ENCODE measurements around the gene NDOR1. TPM values are rescaled to one million over a fixed set of nuclear protein-coding genes. Genes with fewer than 3 reads are reported as not detected.

Gene NDOR1
- total RNA-seq, 2 donors from 2014 or later = 6.6 TPM

DNA sequence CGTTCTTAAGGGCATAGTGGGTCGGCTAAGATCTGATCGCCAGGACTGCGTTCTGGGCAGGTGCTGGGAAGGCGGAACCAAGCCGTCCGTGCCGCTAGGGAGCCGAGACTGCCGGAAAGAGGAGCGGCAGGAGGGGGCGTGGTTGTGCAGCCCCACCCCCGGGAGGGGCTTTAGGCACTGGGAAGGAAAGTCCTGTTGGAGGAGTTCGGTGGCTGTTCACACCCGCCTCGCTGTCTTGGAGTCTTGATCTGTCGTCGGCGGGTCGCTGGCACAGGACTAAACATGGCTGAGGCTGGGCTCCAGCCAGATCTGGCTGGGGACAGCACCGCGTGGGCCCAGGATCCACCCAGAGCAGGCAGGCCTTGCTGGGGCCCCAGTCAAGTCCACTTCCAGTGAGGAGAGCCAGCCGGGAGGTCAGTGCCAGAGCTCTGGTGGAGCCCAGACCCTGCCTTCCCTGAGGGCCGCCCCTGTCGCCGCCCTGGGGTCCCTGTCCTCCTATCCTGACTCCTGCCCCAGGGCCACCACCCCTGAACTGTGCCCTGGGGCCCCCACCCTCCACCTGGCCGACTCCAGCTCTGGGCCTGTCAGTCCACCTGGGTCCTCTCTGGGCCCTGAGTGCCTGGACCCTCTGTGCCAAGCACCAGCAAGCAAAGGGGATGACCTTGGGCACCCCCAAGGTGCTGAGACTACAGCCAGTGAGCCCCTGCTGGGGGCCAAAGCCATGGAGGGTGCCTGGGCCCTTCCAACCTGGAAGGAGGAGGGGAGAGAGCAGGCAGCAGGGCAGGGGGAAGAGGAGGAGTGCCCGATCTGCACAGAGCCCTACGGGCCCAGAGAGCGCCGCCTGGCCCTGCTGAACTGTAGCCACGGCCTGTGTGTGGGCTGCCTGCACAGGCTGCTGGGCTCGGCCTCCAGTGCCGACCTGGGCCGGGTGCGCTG is 12.0 kb downstream of the NDOR1 start:
- no peaks in the 10 kb centered on the region for H3K9me3 ChIP-seq
- peaks cover 0 to 37% of the 10 kb centered on the region in 2 donors for H3K4me1 ChIP-seq
- H3K27me3 ChIP-seq = no peaks in the 10 kb centered on the region
- H3K4me3 ChIP-seq = peak overlapping the region; percentile 14 to 25
- no peak for TF ChIP-seq CTCF (IDR thresholded peaks at IDR 0.05)
- H3K36me3 ChIP-seq = no peaks in the 10 kb centered on the region
- H3K27ac ChIP-seq = no peak overlapping the region
- no peak for DNase-seq (ENCODE audit: low spot score)

GRCh38 chr9:137218212-137218753 is 12.8 kb downstream of the NDOR1 start:
- Histone ChIP-seq H3K27me3 (no peaks in the 10 kb centered on the region), H3K4me3 (no peak overlapping the region), H3K36me3 (no peaks in the 10 kb centered on the region), H3K27ac (peak overlapping the region in 1 of 2 donors; percentile 42), H3K4me1 (peaks cover 0 to 44% of the 10 kb centered on the region in 2 donors), H3K9me3 (no peaks in the 10 kb centered on the region)
- DNase-seq (ENCODE audit: low spot score) = no peak
- TF ChIP-seq CTCF (IDR thresholded peaks at IDR 0.05) = no peak

- Histone ChIP-seq H3K9me3 (no peaks in the 10 kb centered on the region), H3K27me3 (no peaks in the 10 kb centered on the region), H3K4me3 (no peak overlapping the region), H3K4me1 (peaks cover 0 to 45% of the 10 kb centered on the region in 2 donors), H3K36me3 (no peaks in the 10 kb centered on the region), H3K27ac (peak overlapping the region in 1 of 2 donors; percentile 42)
- no peak for TF ChIP-seq CTCF (IDR thresholded peaks at IDR 0.05)
- no peak for DNase-seq (ENCODE audit: low spot score)
Observed at GRCh38 chr9:137218754-137219271, 13.3 kb downstream of the NDOR1 start.

DNA sequence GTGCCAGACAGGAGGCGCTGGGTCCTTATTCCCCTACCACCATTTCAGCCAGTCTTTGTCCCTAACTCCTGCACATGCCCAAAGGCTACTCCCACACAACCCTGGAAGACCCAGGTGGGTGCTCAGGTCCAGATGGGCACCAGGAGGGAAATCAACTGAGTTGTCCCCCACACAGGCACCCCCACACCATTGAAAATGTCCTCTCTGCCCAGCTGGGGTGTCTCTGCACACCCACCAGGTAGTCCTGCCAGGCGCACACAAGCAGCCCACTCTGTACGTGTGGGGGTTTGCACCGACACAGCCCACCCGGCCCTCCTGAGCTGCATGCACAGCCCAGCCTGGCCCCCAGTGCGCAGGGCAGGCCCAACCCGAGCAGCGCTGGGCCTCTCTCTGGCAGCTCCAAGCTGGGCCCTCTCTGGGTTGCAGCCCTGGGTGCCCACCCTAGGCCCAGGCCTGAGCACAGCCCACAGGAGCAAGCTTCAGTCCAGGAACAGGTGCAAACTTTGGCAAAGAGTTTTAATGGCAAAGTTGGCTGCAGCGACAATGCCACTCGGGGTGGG is 14.3 kb downstream of the NDOR1 start:
- Histone ChIP-seq H3K4me3 (no peak overlapping the region), H3K9me3 (no peaks in the 10 kb centered on the region), H3K36me3 (no peaks in the 10 kb centered on the region), H3K4me1 (peaks cover 0 to 50% of the 10 kb centered on the region in 2 donors), H3K27me3 (no peaks in the 10 kb centered on the region), H3K27ac (no peak overlapping the region)
- TF ChIP-seq CTCF (IDR thresholded peaks at IDR 0.05) = no peak
- no peak for DNase-seq (ENCODE audit: low spot score)

- Histone ChIP-seq H3K4me3 (no peak overlapping the region), H3K27me3 (no peaks in the 10 kb centered on the region), H3K27ac (no peak overlapping the region), H3K36me3 (no peaks in the 10 kb centered on the region), H3K9me3 (no peaks in the 10 kb centered on the region), H3K4me1 (peaks cover 0 to 50% of the 10 kb centered on the region in 2 donors)
- DNase-seq (ENCODE audit: low spot score) = no peak
- TF ChIP-seq CTCF (IDR thresholded peaks at IDR 0.05) = no peak
Observed at GRCh38 chr9:137220317-137221094, 15.0 kb downstream of the NDOR1 start.
